Osteoblast (primary cell): Measurements from ENCODE around the gene GGA1. TPM values are rescaled to one million over a fixed set of nuclear protein-coding genes. Genes with fewer than 3 reads are reported as not detected.

Source experiments
- DNase-seq: peaks from one replicate; pipeline ENCODE4 v3.0.0; 2011; ENCODE audit warnings: low spot score, mixed read lengths; ENCODE audit not compliant: insufficient read length; ENCODE audit errors: missing footprints
- H2AFZ ChIP-seq: 2 replicates; pipeline ENCODE4 v1.6.0; 2011; ENCODE audit warnings: mild to moderate bottlenecking, low read length
- H3K27ac ChIP-seq: 2 replicates; pipeline ENCODE4 v1.5.1; 2011; ENCODE audit warnings: mild to moderate bottlenecking, low read depth, low read length, moderate library complexity
- H3K27me3 ChIP-seq: 2 replicates; pipeline ENCODE4 v1.6.0; 2012; ENCODE audit warnings: mild to moderate bottlenecking, control low read depth, inconsistent platforms, low read length, moderate library complexity; ENCODE audit not compliant: insufficient read depth
- H3K36me3 ChIP-seq: 2 replicates; pipeline ENCODE4 v1.5.1; 2011; ENCODE audit warnings: mild to moderate bottlenecking, low read length, control low read depth, moderate library complexity; ENCODE audit not compliant: insufficient read depth
- H3K4me1 ChIP-seq: 2 replicates; pipeline ENCODE4 v1.5.1; 2011; ENCODE audit warnings: mild to moderate bottlenecking, low read length, control low read depth, moderate library complexity; ENCODE audit not compliant: insufficient read depth
- H3K4me2 ChIP-seq: 2 replicates; pipeline ENCODE4 v1.6.0; 2011; ENCODE audit warnings: mild to moderate bottlenecking, low read length; ENCODE audit not compliant: insufficient read depth
- H3K4me3 ChIP-seq: fragments of 200-600 bp; sonication (generic); 3 replicates; pipeline ENCODE4 v1.5.1; 2012; ENCODE audit warnings: mild to moderate bottlenecking, low read length, inconsistent platforms; ENCODE audit not compliant: insufficient read depth
- H3K79me2 ChIP-seq: 2 replicates; pipeline ENCODE4 v1.6.0; 2012; ENCODE audit warnings: mild to moderate bottlenecking, low read length, control low read depth, inconsistent platforms; ENCODE audit not compliant: insufficient read depth
- H3K9me3 ChIP-seq: 2 replicates; pipeline ENCODE4 v1.5.1; 2011; ENCODE audit warnings: low read depth, low read length, control low read depth
- H4K20me1 ChIP-seq: 2 replicates; pipeline ENCODE4 v1.6.0; 2012; ENCODE audit warnings: mild to moderate bottlenecking, low read length, control low read depth; ENCODE audit not compliant: insufficient read depth
- total RNA-seq: library from RNA; depleted of rRNA; stranded (reverse); fragments of >200 nt; gene quantifications from 2 replicates; pipeline ENCODE4 v1.2.3, GENCODE V29; 2012
- TF ChIP-seq, protein P1 (sequence below): IDR thresholded peaks from 2 replicates; pipeline ENCODE4 v1.5.1; 2011; ENCODE audit warnings: mild to moderate bottlenecking, low read depth, low read length, moderate library complexity; ENCODE audit errors: extremely low read depth

Gene GGA1
- total RNA-seq, 1 donor = 36.2 TPM

DNA sequence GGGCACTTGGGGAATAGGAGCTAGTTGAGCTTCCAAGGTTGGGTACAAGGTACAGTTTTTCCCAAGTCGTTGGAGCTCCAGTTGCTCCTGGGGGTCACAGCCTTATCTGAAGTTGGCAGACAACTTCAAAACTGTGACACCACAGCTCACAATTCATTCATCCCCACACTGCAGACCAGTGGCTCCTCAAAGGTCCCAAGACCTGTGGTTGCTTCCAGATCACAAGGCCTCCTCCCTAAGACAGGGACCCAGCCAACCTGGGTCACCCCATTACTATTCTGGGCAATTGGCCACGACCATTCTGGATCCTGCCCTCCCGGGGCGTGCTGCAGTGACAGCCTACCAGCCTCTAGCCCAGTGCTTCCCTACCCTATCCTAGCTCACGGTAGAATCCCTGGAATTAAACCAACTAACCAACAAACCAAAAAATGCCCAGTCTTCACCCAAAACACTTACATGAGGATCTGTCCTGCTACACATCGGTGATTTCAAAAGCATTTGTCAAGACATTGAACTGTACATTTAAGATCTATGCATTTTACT, 49.0 kb downstream of the GGA1 start:
- peaks cover 19% of the 10 kb centered on the region for H4K20me1 ChIP-seq
- H3K4me3 ChIP-seq = peak overlapping the region; percentile 71
- no peaks in the 10 kb centered on the region for H3K27me3 ChIP-seq
- no peaks in the 10 kb centered on the region for H3K9me3 ChIP-seq
- H3K4me1 ChIP-seq = peaks cover 27% of the 10 kb centered on the region
- peak; percentile 97 for DNase-seq
- peak overlapping the region; percentile 97 for H3K4me2 ChIP-seq
- H3K27ac ChIP-seq = peak overlapping the region; percentile 64
- peaks cover 35% of the 10 kb centered on the region for H3K79me2 ChIP-seq
- peak overlapping the region; percentile 91 for H2AFZ ChIP-seq
- peaks cover 6% of the 10 kb centered on the region for H3K36me3 ChIP-seq
- TF ChIP-seq, protein P1, sequence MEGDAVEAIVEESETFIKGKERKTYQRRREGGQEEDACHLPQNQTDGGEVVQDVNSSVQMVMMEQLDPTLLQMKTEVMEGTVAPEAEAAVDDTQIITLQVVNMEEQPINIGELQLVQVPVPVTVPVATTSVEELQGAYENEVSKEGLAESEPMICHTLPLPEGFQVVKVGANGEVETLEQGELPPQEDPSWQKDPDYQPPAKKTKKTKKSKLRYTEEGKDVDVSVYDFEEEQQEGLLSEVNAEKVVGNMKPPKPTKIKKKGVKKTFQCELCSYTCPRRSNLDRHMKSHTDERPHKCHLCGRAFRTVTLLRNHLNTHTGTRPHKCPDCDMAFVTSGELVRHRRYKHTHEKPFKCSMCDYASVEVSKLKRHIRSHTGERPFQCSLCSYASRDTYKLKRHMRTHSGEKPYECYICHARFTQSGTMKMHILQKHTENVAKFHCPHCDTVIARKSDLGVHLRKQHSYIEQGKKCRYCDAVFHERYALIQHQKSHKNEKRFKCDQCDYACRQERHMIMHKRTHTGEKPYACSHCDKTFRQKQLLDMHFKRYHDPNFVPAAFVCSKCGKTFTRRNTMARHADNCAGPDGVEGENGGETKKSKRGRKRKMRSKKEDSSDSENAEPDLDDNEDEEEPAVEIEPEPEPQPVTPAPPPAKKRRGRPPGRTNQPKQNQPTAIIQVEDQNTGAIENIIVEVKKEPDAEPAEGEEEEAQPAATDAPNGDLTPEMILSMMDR = no peak

DNA sequence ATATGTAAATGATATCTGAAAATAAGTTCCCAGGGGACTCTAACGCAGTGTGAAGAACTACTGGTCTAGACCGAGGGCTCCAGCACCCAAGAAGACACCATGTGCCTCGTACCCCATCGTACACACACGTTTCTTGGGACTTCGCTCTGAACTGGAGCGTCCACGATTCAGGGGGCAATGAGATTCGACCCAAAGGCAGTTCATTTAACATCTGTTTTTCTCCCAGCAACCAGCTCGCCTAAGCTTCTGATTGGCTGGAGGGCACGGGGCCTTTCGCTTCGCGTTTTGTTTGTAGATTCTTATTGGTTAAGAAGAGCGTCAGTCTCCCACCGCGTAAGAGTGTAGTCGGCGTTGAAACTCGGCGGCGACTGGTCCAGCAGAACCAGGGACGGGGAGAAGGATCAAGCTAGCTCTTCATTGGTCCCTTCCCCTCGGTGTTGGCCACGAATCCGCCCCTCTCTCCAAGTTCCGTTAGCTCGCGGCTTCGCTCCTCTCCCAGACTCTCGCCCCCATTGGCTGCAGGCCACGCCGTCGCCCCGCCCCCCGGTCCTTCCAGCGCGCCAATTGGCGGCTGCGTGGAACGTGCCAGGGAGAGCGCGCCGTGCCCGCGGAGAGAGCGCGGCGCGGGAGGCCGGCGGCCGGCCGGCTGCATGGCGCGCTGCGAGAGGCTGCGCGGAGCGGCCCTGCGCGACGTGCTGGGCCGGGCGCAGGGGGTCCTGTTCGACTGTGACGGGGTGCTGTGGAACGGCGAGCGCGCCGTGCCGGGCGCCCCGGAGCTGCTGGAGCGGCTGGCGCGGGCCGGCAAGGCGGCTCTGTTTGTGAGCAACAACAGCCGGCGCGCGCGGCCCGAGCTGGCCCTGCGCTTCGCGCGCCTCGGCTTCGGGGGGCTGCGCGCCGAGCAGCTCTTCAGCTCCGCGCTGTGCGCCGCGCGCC, 49.8 kb downstream of the GGA1 start, which contains the start of gene PDXP:
Gene PDXP (plus strand): TSS at position 591 of the 933 bp plus-strand sequence. CDS start 60 bp downstream, at position 651.
- peak within 1 kb of the TSS; percentile 64 for H3K27ac ChIP-seq
- peak within 1 kb of the TSS; percentile 91 for H2AFZ ChIP-seq
- H3K4me2 ChIP-seq = peak within 1 kb of the TSS; percentile 97
- TF ChIP-seq, protein P1 = no peak
- H4K20me1 ChIP-seq = peaks cover 19% of the 10 kb centered on the region
- no peaks in the 10 kb centered on the region for H3K9me3 ChIP-seq
- peaks cover under 1% of the 10 kb centered on the region for H3K36me3 ChIP-seq
- peaks cover 37% of the 10 kb centered on the region for H3K79me2 ChIP-seq
- DNase-seq = peak; percentile 100
- H3K27me3 ChIP-seq = no peaks in the 10 kb centered on the region
- H3K4me3 ChIP-seq = peak within 1 kb of the TSS; percentile 71
- peaks cover 27% of the 10 kb centered on the region for H3K4me1 ChIP-seq

DNA sequence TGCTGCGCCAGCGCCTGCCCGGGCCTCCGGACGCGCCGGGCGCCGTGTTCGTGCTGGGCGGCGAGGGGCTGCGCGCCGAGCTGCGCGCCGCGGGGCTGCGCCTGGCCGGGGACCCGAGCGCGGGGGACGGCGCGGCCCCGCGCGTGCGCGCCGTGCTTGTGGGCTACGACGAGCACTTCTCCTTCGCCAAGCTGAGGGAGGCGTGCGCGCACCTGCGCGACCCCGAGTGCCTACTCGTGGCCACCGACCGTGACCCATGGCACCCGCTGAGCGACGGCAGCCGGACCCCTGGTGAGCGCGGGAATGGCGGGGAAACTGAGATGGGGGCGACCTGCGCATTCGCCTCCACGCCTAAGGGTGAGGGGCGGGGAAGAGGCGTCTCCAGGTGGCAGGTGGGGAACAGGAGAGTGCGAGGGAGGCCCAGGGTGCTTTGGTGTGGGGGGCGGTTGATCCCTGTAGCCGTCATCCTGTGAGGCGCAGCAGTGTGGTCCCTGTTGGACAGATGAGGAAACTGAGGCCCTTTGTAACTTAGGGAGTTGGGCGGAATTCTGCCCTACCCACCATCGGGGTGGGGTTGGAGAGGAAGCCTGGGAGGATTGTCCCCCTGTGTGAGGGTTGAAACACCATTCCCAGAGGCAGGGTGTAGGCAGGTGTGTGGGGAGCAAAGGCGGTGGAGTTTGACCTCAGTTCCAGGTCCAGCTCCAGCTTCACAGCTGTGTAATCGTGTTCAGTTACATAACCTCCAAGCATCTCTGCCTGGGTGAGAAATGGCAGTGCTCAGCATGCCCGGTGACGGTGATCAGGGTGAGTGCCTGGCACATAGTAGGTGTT, 50.6 kb downstream of the GGA1 start:
- no peak overlapping the region for H3K27ac ChIP-seq
- H4K20me1 ChIP-seq = peaks cover 19% of the 10 kb centered on the region
- no peaks in the 10 kb centered on the region for H3K36me3 ChIP-seq
- H3K4me2 ChIP-seq = peak overlapping the region; percentile 97
- no peaks in the 10 kb centered on the region for H3K27me3 ChIP-seq
- H3K4me3 ChIP-seq = peak overlapping the region; percentile 71
- TF ChIP-seq, protein P1 = no peak
- H3K4me1 ChIP-seq = peaks cover 27% of the 10 kb centered on the region
- H3K79me2 ChIP-seq = peaks cover 41% of the 10 kb centered on the region
- no peaks in the 10 kb centered on the region for H3K9me3 ChIP-seq
- H2AFZ ChIP-seq = no peak overlapping the region
- peak; percentile 29 for DNase-seq
